IMR-90 (cell line): ENCODE results near the gene CTCF. TPM values are rescaled to one million over a fixed set of nuclear protein-coding genes. Genes with fewer than 3 reads are reported as not detected.

Source experiments
- ATAC-seq: fragments of 200-7000 bp; cut with Tn5 transposase; 2 replicates; pipeline ENCODE4 v1.9.1; 2020; ENCODE audit warnings: low read depth, mild to moderate bottlenecking, moderate library complexity
- BruUV-seq: library from RNA; stranded (reverse); fragments of 400-500 nt; replicated peaks from 2 replicates; lab custom pipeline; 2021; lab: Mats Ljungman, UMichigan
- CTCF ChIA-PET: fragments of 300-600 bp; formaldehyde crosslinking; extraction: SDS; loops from one replicate; lab custom pipeline; 2021; ENCODE audit warnings: antibody characterized with exemption; lab: Yijun Ruan, JAX
- POLR2A ChIA-PET: fragments of 300-600 bp; sonication (Branson Sonifier 250); formaldehyde crosslinking; loops from one replicate; lab custom pipeline; 2022; ENCODE audit warnings: antibody characterized with exemption; ENCODE audit not compliant: unreplicated experiment; lab: Charles Lee
- DNase-seq: peaks from one replicate; pipeline ENCODE4 v3.0.0; 2013
- H2AFZ ChIP-seq: replicated peaks from 2 replicates; pipeline ENCODE3; 2013; ENCODE audit warnings: low read length, mild to moderate bottlenecking; ENCODE audit not compliant: poor library complexity
- H2AK5ac ChIP-seq: 2 replicates; pipeline ENCODE4 v1.6.1; 2013; ENCODE audit warnings: low read depth, low read length, inconsistent platforms
- H2AK9ac ChIP-seq: replicated peaks from 2 replicates; pipeline ENCODE3; 2013; ENCODE audit warnings: mild to moderate bottlenecking, low read depth, low read length, moderate library complexity; ENCODE audit not compliant: poor library complexity
- H2BK120ac ChIP-seq: 2 replicates; pipeline ENCODE4 v1.6.1; 2013; ENCODE audit warnings: low read depth, low read length, inconsistent platforms
- H2BK15ac ChIP-seq: 3 replicates; pipeline ENCODE4 v1.6.1; 2013; ENCODE audit warnings: low read depth, low read length, inconsistent platforms
- H2BK20ac ChIP-seq: 2 replicates; pipeline ENCODE4 v1.6.1; 2013; ENCODE audit warnings: low read depth, mild to moderate bottlenecking, inconsistent platforms, low read length, moderate library complexity
- H2BK5ac ChIP-seq: 2 replicates; pipeline ENCODE4 v1.6.1; 2013; ENCODE audit warnings: mild to moderate bottlenecking, low read depth, low read length, inconsistent platforms; ENCODE audit not compliant: poor library complexity, severe bottlenecking
- H3K14ac ChIP-seq: replicated peaks from 2 replicates; pipeline ENCODE4 v1.6.1; 2013; ENCODE audit warnings: low read depth, low read length, inconsistent platforms
- H3K18ac ChIP-seq: 2 replicates; pipeline ENCODE4 v1.6.1; 2013; ENCODE audit warnings: low read depth, low read length, control low read depth
- H3K23ac ChIP-seq: 2 replicates; pipeline ENCODE4 v1.6.1; 2013; ENCODE audit warnings: low read depth, low read length, inconsistent platforms
- H3K27ac ChIP-seq: 2 replicates; pipeline ENCODE4 v1.5.1; 2013; ENCODE audit warnings: mild to moderate bottlenecking, control low read depth, low read length; ENCODE audit not compliant: insufficient read depth
- H3K27me3 ChIP-seq: 2 replicates; pipeline ENCODE4 v1.6.1; 2013; ENCODE audit warnings: low read length; ENCODE audit not compliant: control insufficient read depth, insufficient read depth
- H3K36me3 ChIP-seq: 2 replicates; pipeline ENCODE4 v1.6.1; 2013; ENCODE audit warnings: low read length, mixed read lengths; ENCODE audit not compliant: control insufficient read depth, insufficient read depth
- H3K4ac ChIP-seq: 2 replicates; pipeline ENCODE4 v1.6.1; 2013; ENCODE audit warnings: low read depth, low read length, inconsistent platforms
- H3K4me1 ChIP-seq: 2 replicates; pipeline ENCODE4 v1.6.1; 2013; ENCODE audit warnings: low read length, mixed read lengths; ENCODE audit not compliant: control insufficient read depth, insufficient read depth
- H3K4me2 ChIP-seq: 2 replicates; pipeline ENCODE4 v1.6.1; 2013; ENCODE audit warnings: low read depth, mild to moderate bottlenecking, control low read depth, low read length, moderate library complexity
- H3K4me3 ChIP-seq: 2 replicates; pipeline ENCODE4 v1.5.1; 2013; ENCODE audit warnings: low read depth, mild to moderate bottlenecking, control low read depth, low read length, moderate library complexity; ENCODE audit not compliant: insufficient read depth
- H3K56ac ChIP-seq: 2 replicates; pipeline ENCODE4 v1.6.1; 2013; ENCODE audit warnings: low read length, inconsistent platforms; ENCODE audit not compliant: insufficient read depth; ENCODE audit errors: extremely low read depth
- H3K79me1 ChIP-seq, 2 experiments: 2 replicates each; pipeline ENCODE4 v1.6.1; 2013; ENCODE audit warnings: low read length in 2 of 2, inconsistent platforms in 1 of 2, low read depth in 1 of 2
- H3K9ac ChIP-seq: 2 replicates; pipeline ENCODE4 v1.6.1; 2013; ENCODE audit warnings: low read depth, low read length, control low read depth
- H3K9me1 ChIP-seq: 2 replicates; pipeline ENCODE4 v1.6.1; 2013; ENCODE audit warnings: low read length, inconsistent platforms; ENCODE audit not compliant: insufficient read depth
- H3K9me3 ChIP-seq: 2 replicates; pipeline ENCODE4 v1.6.1; 2013; ENCODE audit warnings: low read length; ENCODE audit not compliant: control insufficient read depth, insufficient read depth
- H4K20me1 ChIP-seq: 2 replicates; pipeline ENCODE4 v1.6.1; 2013; ENCODE audit warnings: low read length, inconsistent platforms; ENCODE audit not compliant: insufficient read depth
- H4K5ac ChIP-seq: 2 replicates; pipeline ENCODE4 v1.6.1; 2013; ENCODE audit warnings: mild to moderate bottlenecking, low read depth, low read length, control low read depth
- H4K8ac ChIP-seq, 2 experiments: 2 replicates each; pipeline ENCODE4 v1.6.1; 2013; ENCODE audit warnings: low read depth in 2 of 2, low read length in 2 of 2, control low read depth in 1 of 2, inconsistent platforms in 1 of 2
- H4K91ac ChIP-seq: 2 replicates; pipeline ENCODE4 v1.6.1; 2013; ENCODE audit warnings: low read depth, low read length, inconsistent platforms; ENCODE audit not compliant: insufficient read depth
- BHLHE40 ChIP-seq: fragments of 150-350 bp; IDR thresholded peaks from 2 replicates; pipeline ENCODE4 v1.6.1; 2016; ENCODE audit warnings: mild to moderate bottlenecking, low read depth, low read length
- CEBPB ChIP-seq: IDR thresholded peaks from 2 replicates; pipeline ENCODE4 v1.6.1; 2012; ENCODE audit warnings: low read depth, low read length, improper control_type of control experiment
- ELK1 ChIP-seq: fragments of 150-350 bp; IDR thresholded peaks from 2 replicates; pipeline ENCODE4 v1.6.1; 2016; ENCODE audit warnings: low read depth, mild to moderate bottlenecking, low read length, moderate library complexity, borderline replicate concordance
- FOS ChIP-seq: fragments of 150-350 bp; IDR thresholded peaks from 2 replicates; pipeline ENCODE4 v1.6.1; 2016; ENCODE audit warnings: low read depth, low read length
- POLR2A ChIP-seq: IDR thresholded peaks from 2 replicates; pipeline ENCODE4 v1.6.1; 2012; ENCODE audit warnings: mild to moderate bottlenecking, low read depth, low read length
- WGBS, 2 experiments: methylation state at CpG; one replicate each; pipeline versions ENCODE4 v1.1.5 to v1.1.7; 2013; ENCODE audit warnings: missing lambda C conversion rate in 2 of 2; ENCODE audit not compliant: insufficient read length in 1 of 2; ENCODE audit errors: extremely low coverage in 2 of 2; 5-methylcytosine and 5-hydroxymethylcytosine counted together
- dilution Hi-C: fragments of 300-500 bp; cut with HindIII; formaldehyde crosslinking; loops from one replicate; pipeline ENCODE4 v1.14.3; 2018; ENCODE audit warnings: low sequenced_read_pairs; ENCODE audit not compliant: unreplicated experiment
- in situ Hi-C: fragments of 300-500 bp; cut with MboI; formaldehyde crosslinking; loops from 3 replicates; pipeline ENCODE4 v1.14.3; 2019; ENCODE audit warnings: low sequenced_read_pairs, inconsistent platforms, mixed read lengths
- intact Hi-C: fragments of 100-400 bp; cut with micrococcal nuclease; formaldehyde crosslinking; loops from 2 replicates; pipeline ENCODE4 v1.10.0; 2022
- polyA plus RNA-seq, 3 experiments: library from polyadenylated mRNA; depleted of rRNA; stranded (reverse); fragments of >200 nt; gene quantifications; 2 replicates each; pipeline ENCODE4 v1.2.3, GENCODE V29; 2012; ENCODE audit warnings: low replicate concordance in 1 of 3
- total RNA-seq: library from RNA; depleted of rRNA; stranded (reverse); fragments of >200 nt; gene quantifications from 2 replicates; pipeline ENCODE4 v1.2.3, GENCODE V29; 2012
- TF ChIP-seq, protein P1 (sequence below): fragments of 150-350 bp; IDR thresholded peaks from 2 replicates; pipeline ENCODE4 v1.6.1; 2017; ENCODE audit warnings: mild to moderate bottlenecking, antibody characterized with exemption, low read length, low read depth

CTCF gene
- total and polyA plus RNA-seq, 2 of the 4 experiments (the other 2 are of a cell fraction), result 16.1 to 22.8 TPM

GRCh38 chr16:67683767-67684166 is 121.4 kb downstream of the CTCF start:
- Histone ChIP-seq H3K27ac (no peak overlapping the region), H3K9me1 (peaks cover 10% of the 10 kb centered on the region), H4K8ac (no peak overlapping the region), H3K4me1 (peaks cover 2% of the 10 kb centered on the region; the same call in 1 of the 2 replicates), H4K20me1 (no peaks in the 10 kb centered on the region), H4K91ac (no peak overlapping the region), H3K56ac (no peak overlapping the region), H2AFZ (no peak overlapping the region), H2AK9ac (no peak overlapping the region), H3K79me1 (peaks cover 0 to 33% of the 10 kb centered on the region in 2 experiments; a peak in 3 of 4 replicates), H3K23ac (no peak overlapping the region), H3K4me2 (no peak overlapping the region), H2BK5ac (no peak overlapping the region), H3K4ac (no peak overlapping the region), H3K14ac (no peak overlapping the region), H2BK120ac (no peak overlapping the region), H3K18ac (no peak overlapping the region), H3K9me3 (no peaks in the 10 kb centered on the region), H3K9ac (no peak overlapping the region), H3K36me3 (peaks cover 19% of the 10 kb centered on the region), H2BK20ac (no peak overlapping the region), H2BK15ac (no peak overlapping the region), H3K27me3 (no peaks in the 10 kb centered on the region), H3K4me3 (no peak overlapping the region), H4K5ac (no peak overlapping the region), H2AK5ac (no peak overlapping the region)
- TF ChIP-seq CEBPB (no peak), POLR2A (no peak), FOS (no peak), BHLHE40 (no peak), ELK1 (no peak)
- TF ChIP-seq, protein P1, sequence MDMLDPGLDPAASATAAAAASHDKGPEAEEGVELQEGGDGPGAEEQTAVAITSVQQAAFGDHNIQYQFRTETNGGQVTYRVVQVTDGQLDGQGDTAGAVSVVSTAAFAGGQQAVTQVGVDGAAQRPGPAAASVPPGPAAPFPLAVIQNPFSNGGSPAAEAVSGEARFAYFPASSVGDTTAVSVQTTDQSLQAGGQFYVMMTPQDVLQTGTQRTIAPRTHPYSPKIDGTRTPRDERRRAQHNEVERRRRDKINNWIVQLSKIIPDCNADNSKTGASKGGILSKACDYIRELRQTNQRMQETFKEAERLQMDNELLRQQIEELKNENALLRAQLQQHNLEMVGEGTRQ, result no peak
- POLR2A ChIA-PET, result no interaction called here
- in situ Hi-C loops (no loop called here), intact Hi-C loops (no loop called here), dilution Hi-C loops (no loop called here)
- CTCF ChIA-PET, result no interaction called here
- no peak for DNase-seq
- BruUV-seq, result no TSS peak
- WGBS, 2 experiments, result no CpG with 5 or more reads among the region's 4 CpGs
- no peak for ATAC-seq
